ENCODE data around the gene CLEC4F. TPM values are rescaled to one million over a fixed set of nuclear protein-coding genes. Genes with fewer than 3 reads are reported as not detected.

Gene CLEC4F
- total RNA-seq, 1 experiment from 2014 or later: not detected

DNA sequence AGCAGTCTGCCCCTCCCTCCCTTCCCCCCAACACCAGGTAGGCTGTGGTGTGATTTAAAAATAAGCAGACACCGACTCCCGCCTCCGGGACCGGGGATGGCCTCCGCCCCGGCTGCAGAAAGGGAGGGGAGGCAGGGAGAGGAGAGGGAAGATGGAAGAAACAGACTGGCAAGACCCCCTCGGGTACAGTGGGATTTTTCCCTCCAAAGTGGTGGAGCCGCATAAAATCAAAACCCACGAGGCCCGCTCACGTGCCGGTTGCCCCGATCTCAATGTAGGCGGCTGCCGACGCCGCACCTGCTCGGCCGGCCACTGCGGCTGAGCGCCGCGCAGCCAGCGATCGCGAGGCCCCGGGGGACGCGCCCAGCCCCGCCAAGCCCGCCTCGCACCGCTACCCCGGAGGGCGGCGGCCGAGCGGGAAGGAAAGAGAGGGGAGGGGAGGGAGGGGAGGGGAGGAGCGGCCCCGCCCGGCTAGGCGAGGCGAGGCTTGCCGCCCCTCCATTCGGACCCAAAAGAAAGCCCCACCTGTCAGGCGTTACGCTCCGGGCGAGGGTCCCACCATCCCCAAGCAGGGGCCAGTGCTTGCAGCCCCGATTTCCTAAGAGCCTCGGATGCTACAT, 53.2 kb downstream of the CLEC4F start (continued):
- TF ChIP-seq ATF1 (CRISPR knock-in tag; IDR thresholded peaks at IDR 0.05) (no peak), E2F4 (CRISPR knock-in tag; IDR thresholded peaks at IDR 0.05; ENCODE audit: borderline replicate concordance, low read depth) (no peak), NR1H2 (CRISPR knock-in tag; IDR thresholded peaks at IDR 0.05) (no peak), TP53 (CRISPR knock-in tag; IDR thresholded peaks at IDR 0.05) (0 out of 2 replicates have a peak, but pooled peaks have one; percentile 40), ESRRA (CRISPR knock-in tag; IDR thresholded peaks at IDR 0.05; ENCODE audit: borderline replicate concordance) (no peak), ZNF219 (CRISPR knock-in tag; IDR thresholded peaks at IDR 0.05; ENCODE audit: borderline replicate concordance) (no peak), ZNF532 (CRISPR knock-in tag; IDR thresholded peaks at IDR 0.05; ENCODE audit: borderline replicate concordance) (no peak), ETV6 (CRISPR knock-in tag; IDR thresholded peaks at IDR 0.05) (peak; percentile 62; the same call in 1 of the 2 replicates), ZNF416 (CRISPR knock-in tag; IDR thresholded peaks at IDR 0.05) (no peak), SP1 (CRISPR knock-in tag; conservative IDR thresholded peaks at IDR 0.05) (no peak), NR2C2 (CRISPR knock-in tag; IDR thresholded peaks at IDR 0.05) (no peak), NFYB (CRISPR knock-in tag; conservative IDR thresholded peaks at IDR 0.05; ENCODE audit: low read depth) (no peak), JUN (CRISPR knock-in tag; IDR thresholded peaks at IDR 0.05) (no peak), MAX (CRISPR knock-in tag; IDR thresholded peaks at IDR 0.05) (no peak), ZNF317 (CRISPR knock-in tag; IDR thresholded peaks at IDR 0.05; ENCODE audit: borderline replicate concordance, low read depth) (no peak), ZNF396 (CRISPR knock-in tag; IDR thresholded peaks at IDR 0.05; ENCODE audit: borderline replicate concordance) (no peak), CBFB (CRISPR knock-in tag; IDR thresholded peaks at IDR 0.05; ENCODE audit: low read depth) (no peak; the same call in 1 of the 2 replicates), JAZF1 (CRISPR knock-in tag; IDR thresholded peaks at IDR 0.05) (no peak), KAT7 (CRISPR knock-in tag; IDR thresholded peaks at IDR 0.05; ENCODE audit: borderline replicate concordance) (no peak), RELA (CRISPR knock-in tag; IDR thresholded peaks at IDR 0.05; ENCODE audit: borderline replicate concordance) (no peak), ZBTB21 (CRISPR knock-in tag; IDR thresholded peaks at IDR 0.05; ENCODE audit: borderline replicate concordance) (0 out of 2 replicates have a peak, but pooled peaks have one; percentile 22), NFATC4 (CRISPR knock-in tag; IDR thresholded peaks at IDR 0.05) (no peak), ZNF138 (CRISPR knock-in tag; conservative IDR thresholded peaks at IDR 0.05) (no peak), MYBL2 (CRISPR knock-in tag; IDR thresholded peaks at IDR 0.05) (peak; percentile 59; the same call in 1 of the 2 replicates), NFE2L1 (CRISPR knock-in tag; IDR thresholded peaks at IDR 0.05) (no peak), ATF3 (CRISPR knock-in tag; conservative IDR thresholded peaks at IDR 0.05) (no peak), SOX15 (CRISPR knock-in tag; IDR thresholded peaks at IDR 0.05) (no peak)
- TF ChIP-seq, protein P1, sequence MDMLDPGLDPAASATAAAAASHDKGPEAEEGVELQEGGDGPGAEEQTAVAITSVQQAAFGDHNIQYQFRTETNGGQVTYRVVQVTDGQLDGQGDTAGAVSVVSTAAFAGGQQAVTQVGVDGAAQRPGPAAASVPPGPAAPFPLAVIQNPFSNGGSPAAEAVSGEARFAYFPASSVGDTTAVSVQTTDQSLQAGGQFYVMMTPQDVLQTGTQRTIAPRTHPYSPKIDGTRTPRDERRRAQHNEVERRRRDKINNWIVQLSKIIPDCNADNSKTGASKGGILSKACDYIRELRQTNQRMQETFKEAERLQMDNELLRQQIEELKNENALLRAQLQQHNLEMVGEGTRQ (CRISPR knock-in tag; IDR thresholded peaks at IDR 0.05): no peak
- TF ChIP-seq, protein P2, sequence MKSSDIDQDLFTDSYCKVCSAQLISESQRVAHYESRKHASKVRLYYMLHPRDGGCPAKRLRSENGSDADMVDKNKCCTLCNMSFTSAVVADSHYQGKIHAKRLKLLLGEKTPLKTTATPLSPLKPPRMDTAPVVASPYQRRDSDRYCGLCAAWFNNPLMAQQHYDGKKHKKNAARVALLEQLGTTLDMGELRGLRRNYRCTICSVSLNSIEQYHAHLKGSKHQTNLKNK (CRISPR knock-in tag; IDR thresholded peaks at IDR 0.05): no peak
- TF ChIP-seq, protein P3, sequence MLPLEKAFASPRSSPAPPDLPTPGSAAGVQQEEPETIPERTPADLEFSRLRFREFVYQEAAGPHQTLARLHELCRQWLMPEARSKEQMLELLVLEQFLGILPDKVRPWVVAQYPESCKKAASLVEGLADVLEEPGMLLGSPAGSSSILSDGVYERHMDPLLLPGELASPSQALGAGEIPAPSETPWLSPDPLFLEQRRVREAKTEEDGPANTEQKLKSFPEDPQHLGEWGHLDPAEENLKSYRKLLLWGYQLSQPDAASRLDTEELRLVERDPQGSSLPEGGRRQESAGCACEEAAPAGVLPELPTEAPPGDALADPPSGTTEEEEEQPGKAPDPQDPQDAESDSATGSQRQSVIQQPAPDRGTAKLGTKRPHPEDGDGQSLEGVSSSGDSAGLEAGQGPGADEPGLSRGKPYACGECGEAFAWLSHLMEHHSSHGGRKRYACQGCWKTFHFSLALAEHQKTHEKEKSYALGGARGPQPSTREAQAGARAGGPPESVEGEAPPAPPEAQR (CRISPR knock-in tag; IDR thresholded peaks at IDR 0.05): no peak
- TF ChIP-seq, protein P4, sequence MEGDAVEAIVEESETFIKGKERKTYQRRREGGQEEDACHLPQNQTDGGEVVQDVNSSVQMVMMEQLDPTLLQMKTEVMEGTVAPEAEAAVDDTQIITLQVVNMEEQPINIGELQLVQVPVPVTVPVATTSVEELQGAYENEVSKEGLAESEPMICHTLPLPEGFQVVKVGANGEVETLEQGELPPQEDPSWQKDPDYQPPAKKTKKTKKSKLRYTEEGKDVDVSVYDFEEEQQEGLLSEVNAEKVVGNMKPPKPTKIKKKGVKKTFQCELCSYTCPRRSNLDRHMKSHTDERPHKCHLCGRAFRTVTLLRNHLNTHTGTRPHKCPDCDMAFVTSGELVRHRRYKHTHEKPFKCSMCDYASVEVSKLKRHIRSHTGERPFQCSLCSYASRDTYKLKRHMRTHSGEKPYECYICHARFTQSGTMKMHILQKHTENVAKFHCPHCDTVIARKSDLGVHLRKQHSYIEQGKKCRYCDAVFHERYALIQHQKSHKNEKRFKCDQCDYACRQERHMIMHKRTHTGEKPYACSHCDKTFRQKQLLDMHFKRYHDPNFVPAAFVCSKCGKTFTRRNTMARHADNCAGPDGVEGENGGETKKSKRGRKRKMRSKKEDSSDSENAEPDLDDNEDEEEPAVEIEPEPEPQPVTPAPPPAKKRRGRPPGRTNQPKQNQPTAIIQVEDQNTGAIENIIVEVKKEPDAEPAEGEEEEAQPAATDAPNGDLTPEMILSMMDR (IDR thresholded peaks at IDR 0.05): no peak

Measured in WTC11 (cell line).